GM21529 (cell line): ENCODE measurements around the gene ODAD4.
"Not testable (repeated sequence)": the region's sequence is repeated elsewhere in the genome, so short reads cannot be mapped to it uniquely, and the experiment has no call there.

ENCODE experiments used
- ATAC-seq: cut with Tn5 transposase; IDR thresholded peaks from one replicate; pipeline ENCODE4 v1.9.1; 2021; ENCODE audit not compliant: unreplicated experiment

The ODAD4 gene

GRCh38 chr17:41989702-41990419 is 59.4 kb downstream of the ODAD4 start:
- ATAC-seq, result no peak

- no peak for ATAC-seq
Observed at GRCh38 chr17:41992576-41992975, 62.2 kb downstream of the ODAD4 start.

- ATAC-seq, result no peak
Observed at GRCh38 chr17:41996855-41997164, 66.4 kb downstream of the ODAD4 start.

GRCh38 chr17:41998497-41998896 is 68.1 kb downstream of the ODAD4 start:
- ATAC-seq, result no peak

- ATAC-seq, result no peak
Observed at GRCh38 chr17:42000413-42001133, 70.2 kb downstream of the ODAD4 start.

- no peak for ATAC-seq
Observed at GRCh38 chr17:42001729-42002128, 71.3 kb downstream of the ODAD4 start.

GRCh38 chr17:42002175-42002791 is 71.9 kb downstream of the ODAD4 start:
- ATAC-seq, result no peak

- ATAC-seq, result no peak
Observed at GRCh38 chr17:42002792-42003301, 72.4 kb downstream of the ODAD4 start.

GRCh38 chr17:42005166-42005565 is 74.7 kb downstream of the ODAD4 start:
- ATAC-seq, result no peak

- ATAC-seq, result no peak
Observed at GRCh38 chr17:42009170-42009569, 78.8 kb downstream of the ODAD4 start.

GRCh38 chr17:42010266-42010680 is 79.9 kb downstream of the ODAD4 start:
- not testable (repeated sequence) for ATAC-seq

GRCh38 chr17:42010898-42011516 is 80.6 kb downstream of the ODAD4 start:
- no peak for ATAC-seq

- ATAC-seq, result not testable (repeated sequence)
Observed at GRCh38 chr17:42012363-42012762, 81.9 kb downstream of the ODAD4 start.

GRCh38 chr17:42013740-42014139 is 83.3 kb downstream of the ODAD4 start:
- ATAC-seq, result not testable (repeated sequence)
